H9 (cell line): ENCODE data around the gene TCP10L. TPM values are rescaled to one million over a fixed set of nuclear protein-coding genes. Genes with fewer than 3 reads are reported as not detected.
A peak's percentile ranks its signal among the peaks of the same experiment; 100 is the strongest.

Experiments
- DNase-seq: peaks from one replicate; pipeline ENCODE4 v3.0.0-alpha.2; 2017
- H2AFZ ChIP-seq: one replicate; pipeline ENCODE4 v1.6.1; 2013; ENCODE audit warnings: mild to moderate bottlenecking, low read length, control low read depth, moderate library complexity
- H2AK5ac ChIP-seq: 2 replicates; pipeline ENCODE4 v1.6.1; 2013; ENCODE audit warnings: low read length, control low read depth, mixed read lengths; ENCODE audit not compliant: insufficient read length
- H2BK120ac ChIP-seq: one replicate; pipeline ENCODE4 v1.6.1; 2013; ENCODE audit warnings: low read depth, mild to moderate bottlenecking, low read length, control low read depth, inconsistent platforms; ENCODE audit not compliant: poor library complexity, severe bottlenecking
- H2BK12ac ChIP-seq: 2 replicates; pipeline ENCODE4 v1.6.1; 2013; ENCODE audit warnings: low read length, control low read depth, mixed read lengths, low read depth; ENCODE audit not compliant: insufficient read length
- H2BK15ac ChIP-seq: 2 replicates; pipeline ENCODE4 v1.6.1; 2013; ENCODE audit warnings: low read depth, low read length, control low read depth
- H2BK20ac ChIP-seq: one replicate; pipeline ENCODE4 v1.6.1; 2013; ENCODE audit warnings: low read depth, mild to moderate bottlenecking, low read length, control low read depth, inconsistent platforms; ENCODE audit not compliant: poor library complexity, severe bottlenecking
- H2BK5ac ChIP-seq: 2 replicates; pipeline ENCODE4 v1.6.1; 2013; ENCODE audit warnings: low read length, control low read depth, mixed read lengths; ENCODE audit not compliant: insufficient read length
- H3K14ac ChIP-seq: 2 replicates; pipeline ENCODE4 v1.6.1; 2013; ENCODE audit warnings: low read length, control low read depth; ENCODE audit not compliant: insufficient read depth
- H3K18ac ChIP-seq: 2 replicates; pipeline ENCODE4 v1.6.1; 2013; ENCODE audit warnings: low read depth, mild to moderate bottlenecking, mixed read lengths, low read length, control low read depth; ENCODE audit not compliant: insufficient read length
- H3K23ac ChIP-seq: 2 replicates; pipeline ENCODE4 v1.6.1; 2013; ENCODE audit warnings: low read length, control low read depth, mixed read lengths, low read depth; ENCODE audit not compliant: insufficient read length
- H3K23me2 ChIP-seq: 2 replicates; pipeline ENCODE4 v1.6.1; 2013; ENCODE audit warnings: low read depth, mild to moderate bottlenecking, mixed read lengths, low read length, control low read depth; ENCODE audit not compliant: insufficient read length, poor library complexity, severe bottlenecking
- H3K27ac ChIP-seq: 2 replicates; pipeline ENCODE4 v1.5.1; 2013; ENCODE audit warnings: low read length, control low read depth, mixed read lengths, low read depth; ENCODE audit not compliant: insufficient read length
- H3K27me3 ChIP-seq: 2 replicates; pipeline ENCODE4 v1.6.1; 2013; ENCODE audit warnings: low read length, control low read depth, inconsistent platforms; ENCODE audit not compliant: insufficient read depth
- H3K4ac ChIP-seq: 2 replicates; pipeline ENCODE4 v1.6.1; 2013; ENCODE audit warnings: low read depth, mild to moderate bottlenecking, control low read depth, inconsistent platforms, low read length, moderate library complexity
- H3K4me1 ChIP-seq: 2 replicates; pipeline ENCODE4 v1.6.1; 2013; ENCODE audit warnings: low read length, control low read depth, inconsistent platforms; ENCODE audit not compliant: insufficient read depth
- H3K4me2 ChIP-seq: 2 replicates; pipeline ENCODE4 v1.6.1; 2013; ENCODE audit warnings: low read length, control low read depth, mixed read lengths; ENCODE audit not compliant: insufficient read length, insufficient read depth
- H3K56ac ChIP-seq: 2 replicates; pipeline ENCODE4 v1.6.1; 2013; ENCODE audit warnings: low read depth, mild to moderate bottlenecking, mixed read lengths, low read length, control low read depth; ENCODE audit not compliant: insufficient read length
- H3K79me1 ChIP-seq: 2 replicates; pipeline ENCODE4 v1.6.1; 2013; ENCODE audit warnings: low read depth, mild to moderate bottlenecking, moderate library complexity, low read length, control low read depth, inconsistent platforms; ENCODE audit not compliant: insufficient read depth, poor library complexity, severe bottlenecking
- H3K79me2 ChIP-seq: 2 replicates; pipeline ENCODE4 v1.6.1; 2013; ENCODE audit warnings: low read length, control low read depth, inconsistent platforms; ENCODE audit not compliant: insufficient read depth
- H3K9ac ChIP-seq: 2 replicates; pipeline ENCODE4 v1.6.1; 2013; ENCODE audit warnings: low read length, control low read depth, mixed read lengths; ENCODE audit not compliant: insufficient read length; ENCODE audit errors: extremely low read depth
- H3K9me3 ChIP-seq: one replicate; pipeline ENCODE4 v1.6.1; 2013; ENCODE audit warnings: low read depth, low read length, inconsistent platforms; ENCODE audit not compliant: control insufficient read depth
- H3T11ph ChIP-seq: one replicate; pipeline ENCODE4 v1.6.1; 2013; ENCODE audit warnings: mild to moderate bottlenecking, low read length, control low read depth, inconsistent platforms
- H4K20me1 ChIP-seq: one replicate; pipeline ENCODE4 v1.6.1; 2013; ENCODE audit not compliant: control insufficient read depth, insufficient read length, insufficient read depth
- H4K5ac ChIP-seq: 2 replicates; pipeline ENCODE4 v1.6.1; 2013; ENCODE audit warnings: low read depth, mild to moderate bottlenecking, mixed read lengths, low read length, control low read depth; ENCODE audit not compliant: insufficient read length
- H4K8ac ChIP-seq: replicated peaks from 2 replicates; pipeline ENCODE4 v1.6.1; 2013; ENCODE audit warnings: low read length, control low read depth, mixed read lengths, low read depth; ENCODE audit not compliant: insufficient read length
- H4K91ac ChIP-seq: 2 replicates; pipeline ENCODE4 v1.6.1; 2013; ENCODE audit warnings: low read depth, mild to moderate bottlenecking, moderate library complexity, mixed read lengths, low read length, control low read depth; ENCODE audit not compliant: insufficient read length
- H3K27ac Mint-ChIP-seq, 3 experiments: 2 replicates in 2 of 3; 3 replicates in 1 of 3; pipeline ENCODE4 v1.8.0; 2020 to 2021; ENCODE audit warnings: mixed read lengths in 3 of 3, mild to moderate bottlenecking in 1 of 3, moderate library complexity in 1 of 3
- H3K27me3 Mint-ChIP-seq: 2 replicates; pipeline ENCODE4 v1.8.0; 2021; ENCODE audit warnings: low read depth, mild to moderate bottlenecking, moderate library complexity, mixed read lengths
- H3K36me3 Mint-ChIP-seq, 3 experiments: 2 replicates in 2 of 3; 3 replicates in 1 of 3; pipeline ENCODE4 v1.8.0; 2020 to 2021; ENCODE audit warnings: low read depth in 3 of 3, mixed read lengths in 3 of 3; ENCODE audit not compliant: insufficient read depth in 1 of 3
- H3K4me1 Mint-ChIP-seq, 2 experiments: 2 replicates each; pipeline ENCODE4 v1.8.0; 2020; ENCODE audit warnings: mixed read lengths in 2 of 2
- H3K4me3 Mint-ChIP-seq, 2 experiments: 2 replicates in 1 of 2; 3 replicates in 1 of 2; pipeline ENCODE4 v1.8.0; 2020 to 2021; ENCODE audit warnings: mild to moderate bottlenecking in 2 of 2, mixed read lengths in 2 of 2, moderate library complexity in 1 of 2
- H3K9me3 Mint-ChIP-seq, 2 experiments: 2 replicates in 1 of 2; 3 replicates in 1 of 2; pipeline ENCODE4 v1.8.0; 2020; ENCODE audit warnings: mild to moderate bottlenecking in 2 of 2, mixed read lengths in 2 of 2, moderate library complexity in 1 of 2
- CTCF ChIP-seq: fragments of 200-600 bp; sonication (generic); conservative IDR thresholded peaks from 3 replicates; pipeline ENCODE4 v1.8.0; 2021; ENCODE audit warnings: antibody characterized with exemption, mild to moderate bottlenecking
- WGBS: extraction: QIAGEN DNeasy Blood & Tissue Kit; methylation state at CpG from one replicate; pipeline ENCODE4 v1.1.7; 2013; ENCODE audit warnings: missing lambda C conversion rate, low lambda C conversion rate, mixed read lengths; ENCODE audit not compliant: insufficient read length; ENCODE audit errors: extremely low coverage; 5-methylcytosine and 5-hydroxymethylcytosine counted together
- total RNA-seq: library from RNA; stranded (reverse); gene quantifications from 2 replicates; pipeline ENCODE4 v1.2.1, GENCODE V29; 2021

The TCP10L gene
- total RNA-seq, 1 experiment from 2014 or later, result 5.1 TPM

- no peak overlapping the region for H2BK120ac ChIP-seq
- no peaks in the 10 kb centered on the region for H3K79me1 ChIP-seq
- TF ChIP-seq CTCF, result no peak
- Mint-ChIP-seq H3K27me3 (peaks cover 3% of the 10 kb centered on the region; the same call in 1 of the 2 replicates), H3K27ac (peak overlapping the region in 1 of 3 experiments; percentile 24; a peak in 1 of 7 replicates), H3K4me3 (peak overlapping the region in 1 of 2 experiments; percentile 49; a peak in 1 of 5 replicates), H3K36me3 (peaks cover 4 to 6% (median 5%) of the 10 kb centered on the region in 3 experiments; a peak in 6 of 7 replicates), H3K9me3 (peaks cover 7 to 11% of the 10 kb centered on the region in 2 experiments), H3K4me1 (peaks cover 18 to 22% of the 10 kb centered on the region in 2 experiments)
- H3K56ac ChIP-seq, result no peak overlapping the region
- H3K27me3 ChIP-seq, result no peaks in the 10 kb centered on the region
- H2BK5ac ChIP-seq, result no peak overlapping the region
- no peak overlapping the region for H2BK15ac ChIP-seq
- no peak overlapping the region for H2AK5ac ChIP-seq
- no peak overlapping the region for H2BK20ac ChIP-seq
- no peak overlapping the region for H3T11ph ChIP-seq
- DNase-seq, result peak; percentile 10
- no peak overlapping the region for H4K91ac ChIP-seq
- H3K9me3 ChIP-seq, result no peaks in the 10 kb centered on the region
- H2AFZ ChIP-seq, result no peak overlapping the region
- H2BK12ac ChIP-seq, result no peak overlapping the region
- H3K9ac ChIP-seq, result no peak overlapping the region
- H3K27ac ChIP-seq, result no peak overlapping the region
- H3K18ac ChIP-seq, result no peak overlapping the region
- no peaks in the 10 kb centered on the region for H3K79me2 ChIP-seq
- H3K4ac ChIP-seq, result no peak overlapping the region
- H3K14ac ChIP-seq, result no peak overlapping the region
- H3K4me2 ChIP-seq, result no peak overlapping the region
- no peaks in the 10 kb centered on the region for H4K20me1 ChIP-seq
- H3K4me1 ChIP-seq, result no peaks in the 10 kb centered on the region; the same call in 1 of the 2 replicates
- no peak overlapping the region for H3K23ac ChIP-seq
- H3K23me2 ChIP-seq, result no peaks in the 10 kb centered on the region
- no CpG with 5 or more reads among the region's 7 CpGs for WGBS
- no peak overlapping the region for H4K5ac ChIP-seq
- H4K8ac ChIP-seq, result no peak overlapping the region
Observed at GRCh38 chr21:32535612-32536011, 49.7 kb downstream of the TCP10L start.
